Neural cell (in vitro differentiated cells): ENCODE results near the gene EDA. TPM values are rescaled to one million over a fixed set of nuclear protein-coding genes. Genes with fewer than 3 reads are reported as not detected.

Source experiments
- H2AFZ ChIP-seq: fragments of 200-600, 300-800 bp; sonication (generic), shearing (Covaris generic); 2 replicates; pipeline ENCODE4 v1.6.0; 2014; ENCODE audit warnings: low read depth, mild to moderate bottlenecking, antibody characterized with exemption, low read length, moderate library complexity
- H3F3A ChIP-seq: fragments of 200-600 bp; shearing (Covaris generic); 2 replicates; pipeline ENCODE4 v1.6.1; 2016; ENCODE audit warnings: mild to moderate bottlenecking, moderate library complexity, mixed read lengths, antibody characterized with exemption, low read length; ENCODE audit not compliant: insufficient read depth, poor library complexity, severe bottlenecking
- H3K27ac ChIP-seq: fragments of 200-600, 300-800 bp; sonication (generic), shearing (Covaris generic); 2 replicates; pipeline ENCODE4 v1.5.1; 2014; ENCODE audit warnings: mild to moderate bottlenecking, low read length, moderate library complexity
- H3K27me3 ChIP-seq: fragments of 300-800, 200-600 bp; sonication (generic), shearing (Covaris generic); 2 replicates; pipeline ENCODE4 v1.6.0; 2014; ENCODE audit warnings: mild to moderate bottlenecking, low read depth, low read length, moderate library complexity; ENCODE audit not compliant: insufficient read depth
- H3K36me3 ChIP-seq: fragments of 300-800, 200-600 bp; sonication (generic), shearing (Covaris generic); 2 replicates; pipeline ENCODE4 v1.5.1; 2014; ENCODE audit warnings: mild to moderate bottlenecking, antibody characterized with exemption, low read length, moderate library complexity; ENCODE audit not compliant: insufficient read depth
- H3K4me2 ChIP-seq: fragments of 300-800, 200-600 bp; sonication (generic), shearing (Covaris generic); 2 replicates; pipeline ENCODE4 v1.6.0; 2014; ENCODE audit warnings: mild to moderate bottlenecking, low read length
- H3K4me3 ChIP-seq: fragments of 300-800, 200-600 bp; sonication (generic), shearing (Covaris generic); 2 replicates; pipeline ENCODE4 v1.5.1; 2014; ENCODE audit warnings: mild to moderate bottlenecking, low read length, moderate library complexity
- H3K79me2 ChIP-seq: fragments of 200-600 bp; shearing (Covaris generic); replicated peaks from 2 replicates; pipeline ENCODE4 v1.6.0; 2014; ENCODE audit warnings: mild to moderate bottlenecking, low read length, moderate library complexity; ENCODE audit not compliant: insufficient read depth
- H3K9ac ChIP-seq: fragments of 300-800, 200-600 bp; sonication (generic), shearing (Covaris generic); 2 replicates; pipeline ENCODE4 v1.6.1; 2016; ENCODE audit warnings: mild to moderate bottlenecking, low read length, mixed read lengths
- H3K9me2 ChIP-seq: fragments of 200-600 bp; shearing (Covaris generic); 2 replicates; pipeline ENCODE4 v1.6.1; 2016; ENCODE audit warnings: mild to moderate bottlenecking, low read length, mixed read lengths; ENCODE audit not compliant: insufficient read depth
- H3K9me3 ChIP-seq: fragments of 200-600, 300-800 bp; sonication (generic), shearing (Covaris generic); 2 replicates; pipeline ENCODE4 v1.6.1; 2016; ENCODE audit warnings: mild to moderate bottlenecking, mixed run types, low read length, moderate library complexity, mixed read lengths
- H4K20me1 ChIP-seq: fragments of 200-600 bp; shearing (Covaris generic); 2 replicates; pipeline ENCODE4 v1.6.1; 2016; ENCODE audit warnings: mild to moderate bottlenecking, mixed run types; ENCODE audit not compliant: insufficient read depth
- CTCF ChIP-seq: fragments of 450-650 bp; IDR thresholded peaks from 2 replicates; pipeline ENCODE4 v1.5.1; 2014; ENCODE audit warnings: antibody characterized with exemption, mild to moderate bottlenecking, moderate library complexity; ENCODE audit not compliant: poor library complexity, severe bottlenecking
- EP300 ChIP-seq: fragments of 450-650 bp; conservative IDR thresholded peaks from 2 replicates; pipeline ENCODE4 v1.6.1; 2014; ENCODE audit warnings: antibody characterized with exemption, mild to moderate bottlenecking, moderate library complexity; ENCODE audit not compliant: poor library complexity, severe bottlenecking
- EZH2 ChIP-seq: fragments of 200-600, 300-800 bp; shearing (Covaris generic), sonication (generic); IDR thresholded peaks from 2 replicates; pipeline ENCODE4 v1.6.1; 2014; ENCODE audit warnings: antibody characterized with exemption, low read length, borderline replicate concordance, mild to moderate bottlenecking; ENCODE audit not compliant: insufficient read depth, poor library complexity, severe bottlenecking
- MXI1 ChIP-seq: fragments of 450-650 bp; conservative IDR thresholded peaks from 2 replicates; pipeline ENCODE4 v1.6.1; 2014; ENCODE audit warnings: antibody characterized with exemption, mild to moderate bottlenecking; ENCODE audit not compliant: poor library complexity, severe bottlenecking
- POLR2AphosphoS5 ChIP-seq: IDR thresholded peaks from 2 replicates; pipeline ENCODE4 v1.6.1; 2012
- RAD21 ChIP-seq: fragments of 450-650 bp; conservative IDR thresholded peaks from 2 replicates; pipeline ENCODE4 v1.6.1; 2014; ENCODE audit warnings: antibody characterized with exemption, mild to moderate bottlenecking, moderate library complexity
- REST ChIP-seq: IDR thresholded peaks from 2 replicates; pipeline ENCODE4 v1.6.1; 2012; ENCODE audit warnings: borderline replicate concordance
- SMC3 ChIP-seq: fragments of 450-650 bp; conservative IDR thresholded peaks from 2 replicates; pipeline ENCODE4 v1.6.1; 2014; ENCODE audit warnings: antibody characterized with exemption, mild to moderate bottlenecking, moderate library complexity; ENCODE audit not compliant: poor library complexity
- TAF1 ChIP-seq: IDR thresholded peaks from 2 replicates; pipeline ENCODE4 v1.6.1; 2012; ENCODE audit warnings: low read depth
- polyA plus RNA-seq: library from polyadenylated mRNA; depleted of rRNA; stranded (reverse); fragments of >200 nt; gene quantifications from 2 replicates; pipeline ENCODE4 v1.2.3, GENCODE V29; 2014

The EDA gene
- polyA plus RNA-seq, 1 donor from 2014 or later = 1.1 TPM

GRCh38 chrX:69795702-69796101 lies 179.8 kb downstream of the EDA start:
- H3K4me3 ChIP-seq = no peak overlapping the region
- H3K9ac ChIP-seq = no peak overlapping the region
- H3K27ac ChIP-seq = no peak overlapping the region
- H3K9me2 ChIP-seq = no peaks in the 10 kb centered on the region
- H2AFZ ChIP-seq = no peak overlapping the region
- H3F3A ChIP-seq = no peaks in the 10 kb centered on the region
- H4K20me1 ChIP-seq = no peaks in the 10 kb centered on the region
- TF ChIP-seq RAD21 (no peak), CTCF (no peak), SMC3 (no peak), EP300 (no peak), TAF1 (no peak)
- H3K4me2 ChIP-seq = no peak overlapping the region
- no peaks in the 10 kb centered on the region for H3K79me2 ChIP-seq
- H3K27me3 ChIP-seq = no peaks in the 10 kb centered on the region
- no peaks in the 10 kb centered on the region for H3K9me3 ChIP-seq
- H3K36me3 ChIP-seq = no peaks in the 10 kb centered on the region

GRCh38 chrX:69807400-69807799 lies 191.5 kb downstream of the EDA start:
- H3K9ac ChIP-seq = no peak overlapping the region
- H3K4me2 ChIP-seq = no peak overlapping the region
- TF ChIP-seq SMC3 (no peak), CTCF (no peak), TAF1 (no peak), POLR2AphosphoS5 (no peak), EP300 (no peak), EZH2 (no peak), RAD21 (no peak), REST (no peak), MXI1 (no peak)
- H3F3A ChIP-seq = no peaks in the 10 kb centered on the region
- no peaks in the 10 kb centered on the region for H3K9me3 ChIP-seq
- no peaks in the 10 kb centered on the region for H3K9me2 ChIP-seq
- no peak overlapping the region for H3K4me3 ChIP-seq
- no peaks in the 10 kb centered on the region for H3K79me2 ChIP-seq
- H2AFZ ChIP-seq = no peak overlapping the region
- H4K20me1 ChIP-seq = no peaks in the 10 kb centered on the region
- no peaks in the 10 kb centered on the region for H3K27me3 ChIP-seq
- H3K27ac ChIP-seq = no peak overlapping the region
- H3K36me3 ChIP-seq = no peaks in the 10 kb centered on the region
